Fibroblast of peridontal ligament (primary cell): ENCODE results near the gene PSTPIP2.

ENCODE experiments used
- DNase-seq: peaks from one replicate; pipeline ENCODE4 v3.0.0-alpha.2; 2010; ENCODE audit errors: extremely low read depth

Gene PSTPIP2

GRCh38 chr18:45935591-45936335 is 136.3 kb downstream of the PSTPIP2 start:
- DNase-seq = peak; percentile 47
